ENCODE data around the gene UBE2L5. TPM values are rescaled to one million over a fixed set of nuclear protein-coding genes. Genes with fewer than 3 reads are reported as not detected.
"Not testable (repeated sequence)": the region's sequence is repeated elsewhere in the genome, so short reads cannot be mapped to it uniquely, and the experiment has no call there.

Gene UBE2L5
- total RNA-seq, 1 donor from 2014 or later: not detected

- ATAC-seq (no peak), DNase-seq (no peak)
- Histone ChIP-seq H3K27ac (no peak overlapping the region), H3K4me1 (peaks cover 1% of the 10 kb centered on the region), H3K36me3 (peaks cover 13% of the 10 kb centered on the region), H3K4me3 (no peak overlapping the region), H3K27me3 (no peaks in the 10 kb centered on the region), H3K9me3 (no peaks in the 10 kb centered on the region)
- intact Hi-C loops (cut with DNase I): no loop called here
- TF ChIP-seq CTCF (IDR thresholded peaks at IDR 0.05): no peak
Measured at GRCh38 chr13:30456290-30456689, 34.0 kb downstream of the UBE2L5 start.

- Histone ChIP-seq H3K4me3 (no peak overlapping the region), H3K27ac (no peak overlapping the region), H3K9me3 (no peaks in the 10 kb centered on the region), H3K36me3 (peaks cover 24% of the 10 kb centered on the region), H3K4me1 (peaks cover 12% of the 10 kb centered on the region), H3K27me3 (no peaks in the 10 kb centered on the region)
- DNase-seq (no peak), ATAC-seq (no peak)
- intact Hi-C loops (cut with DNase I): no loop called here
- no peak for TF ChIP-seq CTCF (IDR thresholded peaks at IDR 0.05)
Measured at GRCh38 chr13:30457306-30457891, 35.1 kb downstream of the UBE2L5 start.

- intact Hi-C loops (cut with DNase I); DNase-seq; H3K27me3 ChIP-seq; H3K27ac ChIP-seq; H3K4me3 ChIP-seq; ATAC-seq; H3K9me3 ChIP-seq: not testable (repeated sequence)
- Histone ChIP-seq H3K4me1 (peaks cover 31% of the 10 kb centered on the region), H3K36me3 (peaks cover 31% of the 10 kb centered on the region)
- TF ChIP-seq CTCF (IDR thresholded peaks at IDR 0.05): peak; percentile 53
Measured at GRCh38 chr13:30461279-30462066, 39.2 kb downstream of the UBE2L5 start.

GRCh38 chr13:30463787-30464495 is 41.6 kb downstream of the UBE2L5 start:
- no peaks in the 10 kb centered on the region for H3K9me3 ChIP-seq
- no peak for TF ChIP-seq CTCF (IDR thresholded peaks at IDR 0.05)
- peak; percentile 32 for ATAC-seq
- peaks cover 31% of the 10 kb centered on the region for H3K4me1 ChIP-seq
- H3K27me3 ChIP-seq: no peaks in the 10 kb centered on the region
- H3K4me3 ChIP-seq: peak overlapping the region; percentile 68
- peaks cover 28% of the 10 kb centered on the region for H3K36me3 ChIP-seq
- intact Hi-C loops (cut with DNase I): no loop called here
- H3K27ac ChIP-seq: peak overlapping the region; percentile 98
- peak; percentile 85 for DNase-seq

- DNase-seq (peak; percentile 88), ATAC-seq (peak; percentile 85)
- Histone ChIP-seq H3K36me3 (peaks cover 23% of the 10 kb centered on the region), H3K4me1 (peaks cover 31% of the 10 kb centered on the region), H3K4me3 (peak overlapping the region; percentile 68), H3K27ac (peak overlapping the region; percentile 98), H3K9me3 (no peaks in the 10 kb centered on the region), H3K27me3 (no peaks in the 10 kb centered on the region)
- intact Hi-C loops (cut with DNase I): no loop called here
- no peak for TF ChIP-seq CTCF (IDR thresholded peaks at IDR 0.05)
Measured at GRCh38 chr13:30464496-30465342, 42.4 kb downstream of the UBE2L5 start.

Measured in upper lobe of right lung (tissue), 1 donor.